RPMI7951 (cell line): ENCODE data around the gene ZIC5. TPM values are rescaled to one million over a fixed set of nuclear protein-coding genes. Genes with fewer than 3 reads are reported as not detected.

Experiments
- DNase-seq: peaks from one replicate; pipeline ENCODE4 v3.0.0-alpha.2; 2012; ENCODE audit warnings: low read depth
- total RNA-seq: library from RNA; depleted of rRNA; stranded (reverse); fragments of >200 nt; shearing (Covaris generic); gene quantifications from 2 replicates; pipeline ENCODE4 v1.2.3, GENCODE V29; 2014

ZIC5 gene
- total RNA-seq, 1 experiment from 2014 or later: not detected

GRCh38 chr13:99976575-99976974, 5.0 kb upstream of the ZIC5 start:
- no peak for DNase-seq

GRCh38 chr13:99975626-99976025, 4.1 kb upstream of the ZIC5 start:
- DNase-seq: no peak

GRCh38 chr13:99974939-99975561, 3.5 kb upstream of the ZIC5 start:
- no peak for DNase-seq

- DNase-seq: no peak
Measured at GRCh38 chr13:99974296-99974938, 2.9 kb upstream of the ZIC5 start.

GRCh38 chr13:99973808-99974185, 2.2 kb upstream of the ZIC5 start:
- DNase-seq: no peak

- no peak for DNase-seq
Measured at GRCh38 chr13:99973163-99973807, 1.7 kb upstream of the ZIC5 start.

- no peak for DNase-seq
Measured at GRCh38 chr13:99972190-99972731, 694 bp upstream of the ZIC5 start.

GRCh38 chr13:99970651-99971575, 654 bp downstream of the ZIC5 start:
- no peak for DNase-seq

GRCh38 chr13:99969919-99970650, 1.5 kb downstream of the ZIC5 start:
- no peak for DNase-seq

- no peak for DNase-seq
Measured at GRCh38 chr13:99969453-99969918, 2.1 kb downstream of the ZIC5 start.

GRCh38 chr13:99968521-99969452, 2.8 kb downstream of the ZIC5 start:
- no peak for DNase-seq

GRCh38 chr13:99967869-99968520, 3.6 kb downstream of the ZIC5 start:
- no peak for DNase-seq

- no peak for DNase-seq
Measured at GRCh38 chr13:99967498-99967868, 4.1 kb downstream of the ZIC5 start.

GRCh38 chr13:99966064-99966805, 5.3 kb downstream of the ZIC5 start:
- DNase-seq: no peak

GRCh38 chr13:99965329-99966000, 6.1 kb downstream of the ZIC5 start:
- DNase-seq: no peak

- DNase-seq: no peak
Measured at GRCh38 chr13:99963816-99964339, 7.7 kb downstream of the ZIC5 start.

GRCh38 chr13:99962242-99962641, 9.3 kb downstream of the ZIC5 start:
- no peak for DNase-seq

- DNase-seq: no peak
Measured at GRCh38 chr13:99961636-99962035, 9.9 kb downstream of the ZIC5 start.
